PC-3 (cell line): ENCODE measurements around the gene MTA1. TPM values are rescaled to one million over a fixed set of nuclear protein-coding genes. Genes with fewer than 3 reads are reported as not detected.

ENCODE experiments used
- ATAC-seq: fragments of 200-7000 bp; cut with Tn5 transposase; 2 replicates; pipeline ENCODE4 v1.9.1; 2020; ENCODE audit warnings: mild to moderate bottlenecking, moderate library complexity
- BruUV-seq: library from RNA; stranded (reverse); fragments of 400-500 nt; replicated peaks from 2 replicates; lab custom pipeline; 2021; lab: Mats Ljungman, UMichigan
- CTCF ChIA-PET: fragments of 300-600 bp; sonication (Branson Sonifier 250); formaldehyde crosslinking; loops from one replicate; lab custom pipeline; 2022; ENCODE audit warnings: antibody characterized with exemption; lab: Charles Lee
- POLR2A ChIA-PET: fragments of 300-600 bp; sonication (Branson Sonifier 250); formaldehyde crosslinking; loops from one replicate; lab custom pipeline; 2022; ENCODE audit warnings: antibody characterized with exemption; ENCODE audit not compliant: unreplicated experiment; lab: Charles Lee
- DNase-seq: peaks from one replicate; pipeline ENCODE4 v3.0.0-alpha.2; 2015
- H2AFZ ChIP-seq: fragments of 300-600 bp; sonication (generic); 2 replicates; pipeline ENCODE4 v1.6.0; 2016; ENCODE audit warnings: antibody characterized with exemption, low read length
- H3F3A ChIP-seq: fragments of 300-600 bp; sonication (generic); one replicate; pipeline ENCODE4 v1.6.0; 2017; ENCODE audit warnings: antibody characterized with exemption, low read length, control low read depth, mild to moderate bottlenecking; ENCODE audit not compliant: unreplicated experiment
- H3K27ac ChIP-seq: fragments of 300-600 bp; sonication (generic); 2 replicates; pipeline ENCODE4 v1.5.1; 2016; ENCODE audit warnings: mild to moderate bottlenecking, low read length
- H3K27me3 ChIP-seq: fragments of 300-600 bp; sonication (generic); 2 replicates; pipeline ENCODE4 v1.6.1; 2016; ENCODE audit warnings: low read length, mixed read lengths
- H3K36me3 ChIP-seq: fragments of 300-600 bp; sonication (generic); 2 replicates; pipeline ENCODE4 v1.6.1; 2016; ENCODE audit warnings: low read depth, mixed run types, low read length, mixed read lengths
- H3K4me1 ChIP-seq: fragments of 300-600 bp; sonication (generic); 2 replicates; pipeline ENCODE4 v1.5.1; 2016; ENCODE audit warnings: low read length; ENCODE audit not compliant: insufficient read depth
- H3K4me2 ChIP-seq: fragments of 300-600 bp; sonication (generic); 2 replicates; pipeline ENCODE4 v1.6.0; 2016; ENCODE audit warnings: low read length
- H3K4me3 ChIP-seq: fragments of 300-600 bp; sonication (generic); 2 replicates; pipeline ENCODE4 v1.5.1; 2016; ENCODE audit warnings: mild to moderate bottlenecking, low read length, mixed read lengths
- H3K79me2 ChIP-seq: fragments of 300-600 bp; sonication (generic); 2 replicates; pipeline ENCODE4 v1.6.1; 2017; ENCODE audit warnings: low read length, mixed read lengths
- H3K9ac ChIP-seq: fragments of 300-600 bp; sonication (generic); 2 replicates; pipeline ENCODE4 v1.6.0; 2016; ENCODE audit warnings: mild to moderate bottlenecking, low read length
- H3K9me2 ChIP-seq: fragments of 300-600 bp; sonication (generic); replicated peaks from 2 replicates; pipeline ENCODE4 v1.6.1; 2016; ENCODE audit warnings: mixed run types, low read length, mixed read lengths
- H3K9me3 ChIP-seq: fragments of 300-600 bp; sonication (generic); 2 replicates; pipeline ENCODE4 v1.6.1; 2016; ENCODE audit warnings: low read length, mixed read lengths
- H4K20me1 ChIP-seq: fragments of 300-600 bp; sonication (generic); 2 replicates; pipeline ENCODE4 v1.6.1; 2016; ENCODE audit warnings: low read length, mixed read lengths
- EZH2 ChIP-seq: fragments of 300-600 bp; sonication (generic); IDR thresholded peaks from one replicate; pipeline ENCODE4 v1.6.1; 2017; ENCODE audit warnings: antibody characterized with exemption, mild to moderate bottlenecking, low read length; ENCODE audit not compliant: unreplicated experiment
- EZH2phosphoT487 ChIP-seq: fragments of 300-600 bp; sonication (generic); IDR thresholded peaks from 2 replicates; pipeline ENCODE4 v1.6.1; 2018; ENCODE audit warnings: mild to moderate bottlenecking, antibody characterized with exemption, low read length, borderline replicate concordance
- intact Hi-C: fragments of 100-400 bp; cut with micrococcal nuclease; formaldehyde crosslinking; loops from 2 replicates; pipeline ENCODE4 v1.9.0; 2023
- total RNA-seq: library from RNA; depleted of rRNA; stranded (reverse); fragments of >200 nt; gene quantifications from 2 replicates; pipeline ENCODE4 v1.2.3, GENCODE V29; 2014
- TF ChIP-seq, protein P1 (sequence below): fragments of 300-600 bp; sonication (generic); conservative IDR thresholded peaks from 2 replicates; pipeline ENCODE4 v1.5.1; 2017; ENCODE audit warnings: antibody characterized with exemption, low read depth, mild to moderate bottlenecking, low read length

Gene MTA1
- total RNA-seq, 1 experiment from 2014 or later: 82.3 TPM

DNA sequence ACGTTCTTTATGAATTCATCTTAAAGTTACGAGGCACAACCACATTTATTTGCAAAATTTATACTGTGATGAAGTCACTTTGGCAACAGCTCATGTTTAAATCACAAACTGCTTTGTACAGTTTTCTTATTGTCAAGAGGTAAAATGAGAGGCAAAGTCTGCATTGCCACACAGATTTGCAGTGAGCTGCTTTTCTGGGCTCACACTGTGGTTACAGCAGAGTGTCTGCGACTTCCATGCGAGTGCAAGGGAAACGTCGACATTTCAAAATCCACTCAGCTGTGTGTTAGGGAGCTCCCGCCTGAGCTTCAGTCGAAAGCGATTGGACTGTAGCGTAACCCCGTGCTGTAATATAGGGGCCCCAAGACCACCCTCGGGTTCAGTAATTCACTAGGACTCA is 13.0 kb downstream of the MTA1 start:
- intact Hi-C loops: no loop called here
- Histone ChIP-seq H3K9me3 (no peaks in the 10 kb centered on the region), H3K79me2 (peaks cover 92% of the 10 kb centered on the region), H3K27me3 (no peaks in the 10 kb centered on the region), H3K4me3 (no peak overlapping the region), H3K9ac (no peak overlapping the region), H3K4me2 (no peak overlapping the region), H3K9me2 (no peaks in the 10 kb centered on the region), H3K36me3 (no peaks in the 10 kb centered on the region), H2AFZ (no peak overlapping the region), H3K4me1 (peaks cover 17% of the 10 kb centered on the region), H4K20me1 (peaks cover 32% of the 10 kb centered on the region), H3K27ac (no peak overlapping the region), H3F3A (peaks cover 5% of the 10 kb centered on the region)
- BruUV-seq: no TSS peak
- no peak for ATAC-seq
- no peak for TF ChIP-seq EZH2phosphoT487
- TF ChIP-seq, protein P1, sequence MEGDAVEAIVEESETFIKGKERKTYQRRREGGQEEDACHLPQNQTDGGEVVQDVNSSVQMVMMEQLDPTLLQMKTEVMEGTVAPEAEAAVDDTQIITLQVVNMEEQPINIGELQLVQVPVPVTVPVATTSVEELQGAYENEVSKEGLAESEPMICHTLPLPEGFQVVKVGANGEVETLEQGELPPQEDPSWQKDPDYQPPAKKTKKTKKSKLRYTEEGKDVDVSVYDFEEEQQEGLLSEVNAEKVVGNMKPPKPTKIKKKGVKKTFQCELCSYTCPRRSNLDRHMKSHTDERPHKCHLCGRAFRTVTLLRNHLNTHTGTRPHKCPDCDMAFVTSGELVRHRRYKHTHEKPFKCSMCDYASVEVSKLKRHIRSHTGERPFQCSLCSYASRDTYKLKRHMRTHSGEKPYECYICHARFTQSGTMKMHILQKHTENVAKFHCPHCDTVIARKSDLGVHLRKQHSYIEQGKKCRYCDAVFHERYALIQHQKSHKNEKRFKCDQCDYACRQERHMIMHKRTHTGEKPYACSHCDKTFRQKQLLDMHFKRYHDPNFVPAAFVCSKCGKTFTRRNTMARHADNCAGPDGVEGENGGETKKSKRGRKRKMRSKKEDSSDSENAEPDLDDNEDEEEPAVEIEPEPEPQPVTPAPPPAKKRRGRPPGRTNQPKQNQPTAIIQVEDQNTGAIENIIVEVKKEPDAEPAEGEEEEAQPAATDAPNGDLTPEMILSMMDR: no peak
- DNase-seq: no peak
- ChIA-PET CTCF (no interaction called here), POLR2A (no interaction called here)

DNA sequence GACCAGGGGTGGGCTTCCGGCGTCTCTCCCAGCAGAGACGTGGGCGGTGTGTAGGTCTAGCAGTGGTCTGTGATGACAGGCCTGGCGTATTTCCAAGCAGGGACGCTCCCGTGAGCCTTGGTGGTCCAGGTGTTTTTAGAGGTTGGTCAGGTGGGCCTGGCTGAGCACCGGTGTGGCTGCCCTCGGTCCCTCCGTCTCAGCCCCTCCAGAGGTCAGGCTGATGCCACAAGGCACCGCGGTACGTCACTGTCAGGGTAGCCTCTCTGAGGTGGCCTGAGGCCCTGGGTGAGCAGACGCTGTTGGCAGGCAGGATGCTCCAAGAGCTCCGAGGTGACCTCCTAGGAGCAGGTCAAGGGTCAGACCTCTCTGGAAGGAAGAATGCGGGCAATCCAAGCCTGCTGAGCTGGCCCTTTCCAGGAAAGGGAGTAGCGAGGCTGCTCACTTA is 13.6 kb downstream of the MTA1 start:
- no peak for DNase-seq
- H3K36me3 ChIP-seq: no peaks in the 10 kb centered on the region
- ATAC-seq: no peak
- no peaks in the 10 kb centered on the region for H3K9me2 ChIP-seq
- peaks cover 92% of the 10 kb centered on the region for H3K79me2 ChIP-seq
- CTCF ChIA-PET: no interaction called here
- no peak overlapping the region for H3K9ac ChIP-seq
- POLR2A ChIA-PET: no interaction called here
- intact Hi-C loops: no loop called here
- peaks cover 5% of the 10 kb centered on the region for H3F3A ChIP-seq
- no peak overlapping the region for H3K4me3 ChIP-seq
- no peak overlapping the region for H3K27ac ChIP-seq
- H4K20me1 ChIP-seq: peaks cover 33% of the 10 kb centered on the region
- no peaks in the 10 kb centered on the region for H3K9me3 ChIP-seq
- H3K27me3 ChIP-seq: no peaks in the 10 kb centered on the region
- TF ChIP-seq EZH2phosphoT487: no peak
- no peak for TF ChIP-seq EZH2
- TF ChIP-seq, protein P1: no peak
- no peak overlapping the region for H2AFZ ChIP-seq
- BruUV-seq: no TSS peak
- peaks cover 17% of the 10 kb centered on the region for H3K4me1 ChIP-seq
- no peak overlapping the region for H3K4me2 ChIP-seq

GRCh38 chr14:105436402-105436801 is 16.8 kb downstream of the MTA1 start:
- H3K4me2 ChIP-seq: no peak overlapping the region
- peaks cover 75% of the 10 kb centered on the region for H3K79me2 ChIP-seq
- H3K27me3 ChIP-seq: no peaks in the 10 kb centered on the region
- no peak for TF ChIP-seq EZH2
- TF ChIP-seq, protein P1: no peak
- TF ChIP-seq EZH2phosphoT487: no peak
- ChIA-PET CTCF (no interaction called here), POLR2A (no interaction called here)
- DNase-seq (no peak), ATAC-seq (no peak)
- intact Hi-C loops: no loop called here
- no TSS peak for BruUV-seq
- no peaks in the 10 kb centered on the region; the same call in 1 of the 2 replicates for H3K36me3 ChIP-seq
- no peak overlapping the region for H2AFZ ChIP-seq
- H4K20me1 ChIP-seq: peaks cover 26% of the 10 kb centered on the region
- no peaks in the 10 kb centered on the region for H3K9me3 ChIP-seq
- H3K4me1 ChIP-seq: peaks cover under 1% of the 10 kb centered on the region; the same call in 1 of the 2 replicates
- H3F3A ChIP-seq: no peaks in the 10 kb centered on the region
- H3K27ac ChIP-seq: no peak overlapping the region
- H3K4me3 ChIP-seq: no peak overlapping the region
- no peak overlapping the region for H3K9ac ChIP-seq
- H3K9me2 ChIP-seq: no peaks in the 10 kb centered on the region
